Right cardiac atrium (tissue), 5 donors: ENCODE data around the gene DEFB118. TPM values are rescaled to one million over a fixed set of nuclear protein-coding genes. Genes with fewer than 3 reads are reported as not detected.
"Not testable (repeated sequence)": the region's sequence is repeated elsewhere in the genome, so short reads cannot be mapped to it uniquely, and the experiment has no call there.

Experiments
- ATAC-seq, 2 donors: fragments of 200-7000 bp; cut with Tn5 transposase; one replicate each; pipeline versions ENCODE4 v1.8.0 to v1.9.1; 2020; ENCODE audit warnings: moderate library complexity in 2 of 2, mild to moderate bottlenecking in 1 of 2
- DNase-seq, 3 donors: peaks; one replicate each; pipeline ENCODE4 v3.0.0-alpha.2; 2020
- H3K27ac ChIP-seq: one replicate; pipeline ENCODE4 v1.5.1; 2013; ENCODE audit warnings: mild to moderate bottlenecking, low read length, control low read depth, moderate library complexity
- H3K27me3 ChIP-seq: one replicate; pipeline ENCODE4 v1.6.1; 2013; ENCODE audit not compliant: control insufficient read depth, insufficient read depth
- H3K4me1 ChIP-seq: one replicate; pipeline ENCODE4 v1.6.1; 2013; ENCODE audit warnings: low read length; ENCODE audit not compliant: control insufficient read depth, insufficient read depth
- H3K4me3 ChIP-seq: one replicate; pipeline ENCODE4 v1.5.1; 2013; ENCODE audit warnings: low read length, control low read depth
- H3K9me3 ChIP-seq: one replicate; pipeline ENCODE4 v1.6.1; 2013; ENCODE audit warnings: low read length; ENCODE audit not compliant: control insufficient read depth
- WGBS: extraction: QIAGEN DNeasy Blood & Tissue Kit; methylation state at CpG from one replicate; pipeline ENCODE4 v1.1.7; 2013; 5-methylcytosine and 5-hydroxymethylcytosine counted together
- intact Hi-C, 4 donors: fragments of 100-400 bp; cut with DNase I; formaldehyde crosslinking; loops; one replicate each; pipeline versions ENCODE4 v1.11.0 to v1.14.0; 2022 to 2023
- long read RNA-seq, 4 donors: library from polyadenylated mRNA; unstranded; transcript quantifications; one replicate each; pipeline ENCODE4 v2.0.0, GENCODE V29; 2020 to 2021
- polyA plus RNA-seq: library from polyadenylated mRNA; stranded (reverse); fragments of 200-250 nt; gene quantifications from one replicate; pipeline ENCODE4 v1.2.3, GENCODE V29; 2013
- total RNA-seq, 4 donors: library from RNA; stranded (reverse); fragmentation: NEBNext Ultra II Directional; extraction: Animal tissue kit (Norgen Biotek cat#: 25700); gene quantifications; one replicate each; pipeline ENCODE4 v1.2.1, GENCODE V29; 2021
- donor health status: healthy with polysubstance abuse.
- donor health status: DM: no; HTN: yes; CAD: no.
- donor health status: DM: no; HTN: no; CAD: no.
- donor health status: DM: no; HTN: yes; CAD: no; lungs with severe emphysema.
- donor health status: DM: yes; HTN: yes; CAD: no.

The DEFB118 gene
- not detected for total RNA-seq
- not detected for polyA plus RNA-seq
- long read RNA-seq, donor 1: 0 reads
- long read RNA-seq, donor 2: 0 reads
- long read RNA-seq, donor 3: 0 reads
- long read RNA-seq, donor 4: 0 reads

GRCh38 chr20:31368301-31368700, at the start of gene DEFB118:
DEFB118 (plus strand) TSS chr20:31368601; CDS start chr20:31368651, 50 bp downstream.
- ATAC-seq: no peak
- 69% methylated on average over 2 of the region's 2 CpGs for WGBS
- Histone ChIP-seq H3K9me3 (no peaks in the 10 kb centered on the region), H3K27ac (no peak within 1 kb of the TSS), H3K4me3 (no peak within 1 kb of the TSS), H3K27me3 (no peaks in the 10 kb centered on the region), H3K4me1 (no peaks in the 10 kb centered on the region)
- intact Hi-C loops: no loop called here
- DNase-seq: no peak

GRCh38 chr20:31322504-31322903, 45.9 kb upstream of the DEFB118 start:
- WGBS: 44% methylated on average over 3 of the region's 3 CpGs
- H3K4me1 ChIP-seq: no peaks in the 10 kb centered on the region
- no peak overlapping the region for H3K4me3 ChIP-seq
- ATAC-seq: no peak
- H3K9me3 ChIP-seq: peaks cover 2% of the 10 kb centered on the region
- H3K27me3 ChIP-seq: no peaks in the 10 kb centered on the region
- intact Hi-C loops: no loop called here
- DNase-seq: no peak
- no peak overlapping the region for H3K27ac ChIP-seq

GRCh38 chr20:31330893-31331292, 37.5 kb upstream of the DEFB118 start:
- Histone ChIP-seq H3K27ac (no peak overlapping the region), H3K9me3 (no peaks in the 10 kb centered on the region), H3K4me1 (no peaks in the 10 kb centered on the region), H3K27me3 (no peaks in the 10 kb centered on the region), H3K4me3 (no peak overlapping the region)
- ATAC-seq (no peak), DNase-seq (no peak)
- intact Hi-C loops: no loop called here

- intact Hi-C loops: no loop called here
- ATAC-seq (no peak), DNase-seq (no peak)
Observed at GRCh38 chr20:31341470-31341869, 26.9 kb upstream of the DEFB118 start.

GRCh38 chr20:31355981-31356380, 12.4 kb upstream of the DEFB118 start:
- WGBS: 50% methylated on average over 1 of the region's 1 CpG
- Histone ChIP-seq H3K4me3 (no peak overlapping the region), H3K27me3 (no peaks in the 10 kb centered on the region), H3K27ac (no peak overlapping the region), H3K9me3 (no peaks in the 10 kb centered on the region), H3K4me1 (no peaks in the 10 kb centered on the region)
- DNase-seq (no peak), ATAC-seq (no peak)
- intact Hi-C loops: no loop called here

More at GRCh38 chr20:31341470-31341869, 26.9 kb upstream of the DEFB118 start:
- no peaks in the 10 kb centered on the region for H3K9me3 ChIP-seq
- H3K4me3 ChIP-seq: no peak overlapping the region
- no peaks in the 10 kb centered on the region for H3K27me3 ChIP-seq
- no peak overlapping the region for H3K27ac ChIP-seq
- no peaks in the 10 kb centered on the region for H3K4me1 ChIP-seq

- no peak overlapping the region for H3K4me3 ChIP-seq
- no peak overlapping the region for H3K27ac ChIP-seq
- H3K9me3 ChIP-seq: no peaks in the 10 kb centered on the region
- no peaks in the 10 kb centered on the region for H3K27me3 ChIP-seq
- intact Hi-C loops: no loop called here
- WGBS: 65% methylated on average over 4 of the region's 4 CpGs
- no peak for ATAC-seq
- DNase-seq: no peak
- no peaks in the 10 kb centered on the region for H3K4me1 ChIP-seq
Observed at GRCh38 chr20:31363295-31363694, 5.1 kb upstream of the DEFB118 start.

GRCh38 chr20:31364272-31364671, 4.1 kb upstream of the DEFB118 start:
- DNase-seq, intact Hi-C loops, H3K27me3 ChIP-seq, H3K9me3 ChIP-seq, H3K4me3 ChIP-seq, ATAC-seq, H3K4me1 ChIP-seq, H3K27ac ChIP-seq: not testable (repeated sequence)
- 74% methylated on average over 5 of the region's 5 CpGs for WGBS

GRCh38 chr20:31374346-31374745, 5.9 kb downstream of the DEFB118 start:
- Histone ChIP-seq H3K27ac (no peak overlapping the region), H3K9me3 (peaks cover 2% of the 10 kb centered on the region), H3K27me3 (no peaks in the 10 kb centered on the region), H3K4me1 (no peaks in the 10 kb centered on the region), H3K4me3 (no peak overlapping the region)
- DNase-seq (no peak), ATAC-seq (no peak)
- intact Hi-C loops: no loop called here
- 63% methylated on average over 2 of the region's 2 CpGs for WGBS

- H3K27ac ChIP-seq: no peak within 1 kb of the TSS
- DNase-seq (no peak), ATAC-seq (no peak)
- no peak within 1 kb of the TSS for H3K4me3 ChIP-seq
- H3K9me3 ChIP-seq: no peaks in the 10 kb centered on the region
- intact Hi-C loops: no loop called here
- 41% methylated on average over 1 of the region's 1 CpG for WGBS
- H3K4me1 ChIP-seq: no peaks in the 10 kb centered on the region
- H3K27me3 ChIP-seq: no peaks in the 10 kb centered on the region
Observed at GRCh38 chr20:31390490-31390889, 22.1 kb downstream of the DEFB118 start, which contains the start of gene DEFB119. DEFB119 (minus strand) TSS chr20:31390590; CDS start chr20:31390483, 107 bp downstream.

- Histone ChIP-seq H3K9me3 (no peaks in the 10 kb centered on the region), H3K4me3 (no peak overlapping the region), H3K27ac (no peak overlapping the region), H3K27me3 (no peaks in the 10 kb centered on the region), H3K4me1 (no peaks in the 10 kb centered on the region)
- 57% methylated on average over 2 of the region's 2 CpGs for WGBS
- DNase-seq: no peak
- intact Hi-C loops: no loop called here
- ATAC-seq: no peak
Observed at GRCh38 chr20:31392836-31393235, 24.4 kb downstream of the DEFB118 start.

- no peak overlapping the region for H3K27ac ChIP-seq
- no peak for DNase-seq
- no peaks in the 10 kb centered on the region for H3K27me3 ChIP-seq
- H3K4me3 ChIP-seq: no peak overlapping the region
- no peaks in the 10 kb centered on the region for H3K9me3 ChIP-seq
- WGBS: 33% methylated on average over 3 of the region's 3 CpGs
- no peak for ATAC-seq
- H3K4me1 ChIP-seq: no peaks in the 10 kb centered on the region
- intact Hi-C loops: no loop called here
Observed at GRCh38 chr20:31394900-31395299, 26.5 kb downstream of the DEFB118 start.

GRCh38 chr20:31403886-31404285, 35.5 kb downstream of the DEFB118 start:
- ATAC-seq (no peak), DNase-seq (no peak)
- Histone ChIP-seq H3K4me1 (no peaks in the 10 kb centered on the region), H3K27ac (no peak overlapping the region), H3K4me3 (no peak overlapping the region), H3K9me3 (peaks cover 1% of the 10 kb centered on the region), H3K27me3 (no peaks in the 10 kb centered on the region)
- intact Hi-C loops: no loop called here
- WGBS: 56% methylated on average over 1 of the region's 1 CpG
